Kidney (tissue), 14 donors: ENCODE measurements around the gene CRHR1. TPM values are rescaled to one million over a fixed set of nuclear protein-coding genes. Genes with fewer than 3 reads are reported as not detected.
"Not testable (repeated sequence)": the region's sequence is repeated elsewhere in the genome, so short reads cannot be mapped to it uniquely, and the experiment has no call there.

Experiments
- DNase-seq, 5 donors: peaks; one replicate each; pipeline ENCODE4 v3.0.0-alpha.2; 2013 to 2020
- FAIRE-seq: peaks from 2 replicates; lab custom pipeline; 2012; peaks lifted over from hg19 to GRCh38; lab: Jason Lieb, UNC
- H3K27ac ChIP-seq, 2 donors: one replicate each; pipeline ENCODE4 v1.7.0; 2013; ENCODE audit warnings: low read depth in 2 of 2, low read length in 2 of 2, inconsistent platforms in 1 of 2
- H3K27me3 ChIP-seq: one replicate; pipeline ENCODE4 v1.7.1; 2013; ENCODE audit warnings: low read length, inconsistent platforms; ENCODE audit not compliant: control insufficient read depth, insufficient read depth
- H3K36me3 ChIP-seq, 3 donors: one replicate each; pipeline versions ENCODE4 v1.7.0 to v1.7.1; 2013; ENCODE audit warnings: low read length in 3 of 3, control low read depth in 1 of 3, inconsistent platforms in 1 of 3; ENCODE audit not compliant: insufficient read depth in 3 of 3, control insufficient read depth in 2 of 3
- H3K4me1 ChIP-seq, 3 donors: one replicate each; pipeline versions ENCODE4 v1.7.0 to v1.7.1; 2013; ENCODE audit warnings: low read length in 3 of 3, inconsistent platforms in 1 of 3, low read depth in 1 of 3; ENCODE audit not compliant: control insufficient read depth in 2 of 3, insufficient read depth in 2 of 3
- H3K4me3 ChIP-seq, 3 donors: one replicate each; pipeline versions ENCODE4 v1.7.0 to v1.8.1; 2013; ENCODE audit warnings: low read length in 3 of 3, control low read depth in 1 of 3, inconsistent platforms in 1 of 3
- H3K9ac ChIP-seq, 3 donors: one replicate each; pipeline versions ENCODE4 v1.7.0 to v1.7.1; 2013; ENCODE audit warnings: low read length in 3 of 3, control low read depth in 1 of 3, inconsistent platforms in 1 of 3
- H3K9me3 ChIP-seq, 3 donors: one replicate each; pipeline versions ENCODE4 v1.7.0 to v1.7.1; 2013; ENCODE audit warnings: low read length in 3 of 3, control low read depth in 1 of 3, inconsistent platforms in 1 of 3; ENCODE audit not compliant: control insufficient read depth in 2 of 3, insufficient read depth in 1 of 3
- CTCF ChIP-seq: IDR thresholded peaks from 3 replicates; pipeline ENCODE4 v1.5.1; 2012; ENCODE audit warnings: mild to moderate bottlenecking, moderate library complexity, borderline replicate concordance; ENCODE audit not compliant: insufficient read depth; ENCODE audit errors: extremely low read depth
- intact Hi-C: fragments of 100-400 bp; cut with DNase I; formaldehyde crosslinking; loops from one replicate; pipeline ENCODE4 v1.11.1; 2022
- polyA plus RNA-seq: library from polyadenylated mRNA; stranded (reverse); fragments of 350-450 nt; fragmentation: Illumina TruSeq; extraction: RNeasy Lipid Tissue Mini Kit (QIAGEN cat#74804); gene quantifications from one replicate; pipeline ENCODE4 v1.2.3, GENCODE V29; 2014; ENCODE audit warnings: low read depth, low replicate concordance; ENCODE audit not compliant: insufficient read depth
- total RNA-seq: library from RNA; stranded (reverse); fragmentation: NEBNext Ultra II Directional; extraction: Animal tissue kit (Norgen Biotek cat#: 25700); gene quantifications from one replicate; pipeline ENCODE4 v1.2.1, GENCODE V29; 2021
- donor health status: control.
- donor health status: control.
- donor health status: control.
- donor health status: control.
- donor health status: control.
- donor health status: DM: yes; HTN: yes; CAD: no.
- donor health status: Normal renal cell carcinoma (clear cell type).

The CRHR1 gene
- total and polyA plus RNA-seq, 2 donors from 2014 or later = not detected

DNA sequence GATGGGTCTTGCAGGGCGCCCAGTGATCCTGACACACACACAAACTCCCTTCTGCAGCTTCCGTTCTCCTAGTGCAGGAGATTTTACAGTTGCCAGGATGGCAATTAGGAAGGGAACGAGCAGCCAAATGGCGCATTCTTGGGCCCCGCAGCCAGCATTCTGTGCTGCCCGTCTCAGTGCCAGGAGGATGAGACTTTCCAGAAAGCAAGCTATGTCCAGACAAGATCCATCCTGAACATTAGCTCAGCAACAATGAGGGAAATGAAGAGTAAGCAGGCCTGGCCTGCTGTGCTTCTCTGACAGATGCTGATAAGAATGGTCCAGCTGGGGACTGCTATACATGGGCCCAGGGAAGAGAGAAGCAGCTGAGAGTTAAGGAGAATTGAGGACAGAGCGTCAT lies 77.0 kb downstream of the CRHR1 start:
- FAIRE-seq = no peak
- DNase-seq = no peak
- no peak for TF ChIP-seq CTCF
- Histone ChIP-seq H3K4me3 (no peak overlapping the region), H3K9ac (no peak overlapping the region), H3K36me3 (no peaks in the 10 kb centered on the region), H3K9me3 (no peaks in the 10 kb centered on the region), H3K4me1 (no peaks in the 10 kb centered on the region), H3K27me3 (no peaks in the 10 kb centered on the region), H3K27ac (no peak overlapping the region)
- intact Hi-C loops = no loop called here

- FAIRE-seq, intact Hi-C loops, H3K9ac ChIP-seq, H3K36me3 ChIP-seq, H3K4me3 ChIP-seq, H3K4me1 ChIP-seq, DNase-seq, H3K9me3 ChIP-seq, H3K27me3 ChIP-seq, H3K27ac ChIP-seq: not testable (repeated sequence)
Measured at GRCh38 chr17:45862127-45862526, 78.0 kb downstream of the CRHR1 start.

DNA sequence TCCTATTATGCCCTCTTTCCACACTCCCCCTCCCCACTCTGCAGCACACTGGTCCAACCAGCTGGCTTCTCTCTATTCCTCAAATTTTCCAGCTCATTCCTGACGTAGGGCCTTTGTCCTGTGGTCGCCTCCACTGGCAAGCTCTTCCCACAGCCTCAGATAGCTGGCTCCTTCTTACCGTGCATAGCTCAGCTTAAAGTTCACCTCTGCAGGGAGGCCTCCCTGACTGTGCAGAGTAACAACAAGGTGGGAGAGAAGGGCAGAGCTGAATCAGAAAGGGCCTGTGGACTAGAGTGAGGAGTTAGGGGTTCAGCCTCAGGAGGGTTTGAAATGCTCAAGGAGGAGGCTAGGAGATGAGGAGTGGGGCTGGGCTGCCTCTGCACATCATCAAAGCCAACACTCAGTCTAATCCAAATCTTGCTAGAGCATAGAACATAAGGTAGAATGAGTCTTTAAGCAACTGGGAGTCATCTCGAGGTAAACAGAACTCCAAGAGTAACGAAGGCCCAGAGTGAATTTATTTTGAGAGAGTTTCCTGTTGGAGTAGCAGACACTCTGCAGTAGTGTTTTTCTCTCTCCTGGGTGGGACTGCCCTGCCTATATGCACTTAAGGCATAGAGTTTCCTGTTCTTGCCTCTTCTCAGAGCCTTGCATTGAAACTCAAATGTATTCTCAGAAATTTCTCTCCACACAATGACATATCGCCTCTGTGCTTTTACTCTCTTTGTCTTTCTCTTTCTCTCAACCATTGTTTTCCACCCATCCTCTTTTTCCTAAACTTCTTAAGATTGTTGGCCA lies 79.9 kb downstream of the CRHR1 start:
- no peaks in the 10 kb centered on the region for H3K27me3 ChIP-seq
- FAIRE-seq (no peak), DNase-seq (no peak)
- no peaks in the 10 kb centered on the region for H3K4me1 ChIP-seq
- no peak overlapping the region for H3K4me3 ChIP-seq
- intact Hi-C loops = no loop called here
- H3K36me3 ChIP-seq = no peaks in the 10 kb centered on the region
- no peaks in the 10 kb centered on the region for H3K9me3 ChIP-seq
- H3K9ac ChIP-seq = no peak overlapping the region
- no peak for TF ChIP-seq CTCF
- H3K27ac ChIP-seq = no peak overlapping the region

- Histone ChIP-seq H3K4me3 (no peak overlapping the region), H3K4me1 (no peaks in the 10 kb centered on the region), H3K27me3 (no peaks in the 10 kb centered on the region), H3K36me3 (no peaks in the 10 kb centered on the region), H3K27ac (no peak overlapping the region), H3K9ac (no peak overlapping the region), H3K9me3 (no peaks in the 10 kb centered on the region)
- no peak for TF ChIP-seq CTCF
- intact Hi-C loops = no loop called here
- no peak for FAIRE-seq
- no peak for DNase-seq
Measured at GRCh38 chr17:45867171-45867570, 83.1 kb downstream of the CRHR1 start.
